Stomach (tissue), 9 donors: ENCODE measurements around the gene TRIM17. TPM values are rescaled to one million over a fixed set of nuclear protein-coding genes. Genes with fewer than 3 reads are reported as not detected.

Source experiments
- DNase-seq, 2 donors: peaks; one replicate each; pipeline versions ENCODE4 v3.0.0 to v3.0.0-alpha.2; 2013 to 2019
- H3K27ac ChIP-seq, 5 donors: fragments of 200-600 bp in 4 of 5; sonication (generic) in 4 of 5; one replicate each; pipeline ENCODE4 v1.5.1; 2013 to 2019; ENCODE audit warnings: mild to moderate bottlenecking in 1 of 5, moderate library complexity in 1 of 5
- H3K27me3 ChIP-seq, 3 donors: fragments of 200-600 bp; sonication (generic); one replicate each; pipeline ENCODE4 v1.5.1; 2017 to 2019; ENCODE audit warnings: mixed run types in 1 of 3
- H3K36me3 ChIP-seq, 4 donors: fragments of 200-600 bp; sonication (generic); 1 replicate in 3 of 4; 2 replicates in 1 of 4; pipeline ENCODE4 v1.5.1; 2016 to 2019
- H3K4me1 ChIP-seq, 4 donors: fragments of 200-600 bp; sonication (generic); one replicate each; pipeline ENCODE4 v1.5.1; 2016 to 2019
- H3K4me3 ChIP-seq, 4 donors: fragments of 200-600 bp; sonication (generic) in 3 of 4; one replicate each; pipeline ENCODE4 v1.5.1; 2016 to 2019; ENCODE audit warnings: mild to moderate bottlenecking in 1 of 4
- H3K9me3 ChIP-seq, 4 donors: fragments of 200-600 bp; sonication (generic); one replicate each; pipeline ENCODE4 v1.5.1; 2016 to 2019
- CTCF ChIP-seq, 7 experiments: fragments of 450-650 bp in 4 of 7; fragments of 200-600 bp in 3 of 7; sonication (generic) in 3 of 7; IDR thresholded peaks; one replicate each; pipeline ENCODE4 v1.5.1; 2016 to 2019; ENCODE audit warnings: antibody characterized with exemption in 7 of 7, control low read depth in 2 of 7, mild to moderate bottlenecking in 1 of 7
- EP300 ChIP-seq: sonication (generic); formaldehyde crosslinking; IDR thresholded peaks from one replicate; pipeline ENCODE4 v1.6.1; 2017; ENCODE audit warnings: antibody characterized with exemption
- POLR2A ChIP-seq, 4 donors: fragments of 450-650 bp; IDR thresholded peaks; one replicate each; pipeline ENCODE4 v1.6.1; 2016; ENCODE audit warnings: antibody characterized with exemption in 4 of 4, control low read depth in 2 of 4, mild to moderate bottlenecking in 1 of 4, moderate library complexity in 1 of 4
- POLR2AphosphoS5 ChIP-seq, 3 donors: sonication (generic); formaldehyde crosslinking; IDR thresholded peaks; one replicate each; pipeline ENCODE4 v1.6.1; 2016; ENCODE audit warnings: antibody characterized with exemption in 3 of 3
- WGBS, 5 donors: extraction: QIAGEN DNeasy Blood & Tissue Kit in 3 of 5; methylation state at CpG; one replicate each; pipeline versions ENCODE4 v1.1.5 to v1.1.7; 2013 to 2018; 5-methylcytosine and 5-hydroxymethylcytosine counted together
- intact Hi-C: fragments of 100-400 bp; cut with DNase I; formaldehyde crosslinking; loops from one replicate; pipeline ENCODE4 v1.15.1; 2023; ENCODE audit warnings: low total_unique reads
- polyA plus RNA-seq, 3 donors: library from polyadenylated mRNA; stranded (reverse); fragments of 200-250 nt; gene quantifications; one replicate each; pipeline ENCODE4 v1.2.3, GENCODE V29; 2013
- total RNA-seq, 5 donors: library from RNA; depleted of rRNA; stranded (reverse); fragments of >200 nt; gene quantifications; one replicate each; pipeline versions ENCODE4 v1.1.0 to v1.2.3, GENCODE V29; 2014 to 2016
- donor health status: healthy with polysubstance abuse.
- donor health status: Bipolar disorder and iron deficiency.
- donor health status: healthy.

TRIM17 gene
- total and polyA plus RNA-seq, 8 donors = 1.2 to 6.2 (median 1.8) TPM; not detected in 3

- Histone ChIP-seq H3K9me3 (no peaks in the 10 kb centered on the region), H3K4me3 (no peak overlapping the region), H3K36me3 (no peaks in the 10 kb centered on the region), H3K27ac (no peak overlapping the region), H3K4me1 (no peaks in the 10 kb centered on the region), H3K27me3 (peaks cover 0 to 75% (median 10%) of the 10 kb centered on the region in 3 donors)
- intact Hi-C loops = no loop called here
- no peak for TF ChIP-seq CTCF (IDR thresholded peaks at IDR 0.05)
- TF ChIP-seq EP300 = no peak
- 67 to 74% (median 72%) methylated on average over 6 of the region's 6 CpGs for WGBS, 5 donors
- no peak for DNase-seq
Measured at GRCh38 chr1:228430243-228430642, 13.6 kb upstream of the TRIM17 start.

DNA sequence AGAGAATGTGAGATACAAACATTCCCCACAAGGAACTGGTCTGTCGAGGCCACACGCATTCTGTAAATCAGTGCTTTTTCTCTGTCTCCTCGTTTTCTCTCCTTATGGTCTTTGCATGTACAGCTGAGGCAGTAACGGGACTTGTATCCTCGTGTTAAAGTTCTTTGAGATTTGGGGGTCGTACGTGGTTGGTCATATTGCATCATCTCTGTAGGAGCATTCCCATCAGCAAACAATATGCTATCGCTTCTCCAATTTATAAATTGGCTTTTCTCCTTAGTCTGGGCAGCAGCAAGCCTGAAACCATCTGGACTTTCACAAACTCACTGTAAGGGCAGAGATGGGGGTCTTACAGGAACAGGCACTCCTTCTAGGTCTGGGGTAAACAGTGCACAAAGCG is 13.0 kb upstream of the TRIM17 start:
- Histone ChIP-seq H3K36me3 (no peaks in the 10 kb centered on the region), H3K4me1 (no peaks in the 10 kb centered on the region), H3K4me3 (no peak overlapping the region), H3K9me3 (no peaks in the 10 kb centered on the region), H3K27ac (no peak overlapping the region), H3K27me3 (peaks cover 0 to 73% (median 6%) of the 10 kb centered on the region in 3 donors)
- intact Hi-C loops = no loop called here
- TF ChIP-seq POLR2AphosphoS5 (IDR thresholded peaks at IDR 0.05) (no peak), EP300 (no peak), POLR2A (IDR thresholded peaks at IDR 0.05) (no peak), CTCF (IDR thresholded peaks at IDR 0.05) (no peak)
- WGBS, 5 donors = 67 to 74% (median 69%) methylated on average over 9 of the region's 9 CpGs
- no peak for DNase-seq

DNA sequence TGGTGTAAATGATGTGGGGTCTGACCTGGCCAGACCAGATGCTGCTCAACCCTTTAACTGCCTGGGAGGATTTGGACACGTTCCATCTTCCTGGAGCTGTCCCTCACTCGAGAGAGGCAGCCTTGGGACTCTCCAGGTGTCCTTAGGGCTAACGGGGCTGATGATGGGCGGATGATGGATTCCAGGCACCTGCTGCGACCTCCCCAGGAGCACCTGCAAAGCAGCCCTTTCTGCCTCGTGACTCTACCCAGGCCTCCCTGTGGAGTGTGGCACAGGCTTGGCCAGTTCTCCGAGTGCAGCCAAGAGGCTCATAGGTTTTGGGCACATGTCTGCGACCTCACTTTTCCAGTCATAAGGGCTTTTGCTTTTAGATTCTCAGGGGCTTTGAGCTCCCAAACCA is 12.3 kb upstream of the TRIM17 start:
- no peak for DNase-seq
- intact Hi-C loops = no loop called here
- no peaks in the 10 kb centered on the region for H3K36me3 ChIP-seq
- H3K4me1 ChIP-seq = no peaks in the 10 kb centered on the region
- whole genome bisulfite sequencing, 5 donors = 55 to 67% (median 65%) methylated on average over 6 to 8 of the region's 8 CpGs
- TF ChIP-seq CTCF (IDR thresholded peaks at IDR 0.05) (no peak), POLR2AphosphoS5 (IDR thresholded peaks at IDR 0.05) (no peak), POLR2A (IDR thresholded peaks at IDR 0.05) (no peak), EP300 (no peak)
- no peaks in the 10 kb centered on the region for H3K9me3 ChIP-seq
- no peak overlapping the region for H3K4me3 ChIP-seq
- no peak overlapping the region for H3K27ac ChIP-seq
- peaks cover 0 to 66% (median 5%) of the 10 kb centered on the region in 3 donors for H3K27me3 ChIP-seq

DNA sequence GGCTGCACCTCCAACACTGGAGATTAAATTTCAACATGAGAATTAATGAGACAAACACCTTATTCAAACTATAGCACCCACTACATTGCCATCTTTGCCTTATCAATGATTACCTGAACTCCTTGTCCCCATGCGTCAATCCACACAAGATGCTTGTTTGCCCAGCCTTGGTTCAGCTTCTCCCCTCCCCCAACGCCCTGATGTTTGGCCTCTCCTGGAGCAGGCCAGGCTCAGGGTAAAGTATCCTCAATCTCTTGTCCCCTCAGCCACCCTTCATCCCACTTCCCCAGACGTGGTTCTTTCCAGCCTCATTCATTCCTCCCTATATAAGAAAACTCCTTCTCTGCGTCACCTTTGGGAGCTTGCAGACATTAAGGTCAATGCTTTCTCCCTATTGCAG is 11.8 kb upstream of the TRIM17 start:
- Histone ChIP-seq H3K4me1 (no peaks in the 10 kb centered on the region), H3K27me3 (peaks cover 0 to 60% (median 5%) of the 10 kb centered on the region in 3 donors), H3K4me3 (no peak overlapping the region), H3K9me3 (no peaks in the 10 kb centered on the region), H3K27ac (no peak overlapping the region), H3K36me3 (no peaks in the 10 kb centered on the region)
- intact Hi-C loops = no loop called here
- DNase-seq = no peak
- no peak for TF ChIP-seq EP300
- no peak for TF ChIP-seq CTCF (IDR thresholded peaks at IDR 0.05)
- TF ChIP-seq POLR2AphosphoS5 (IDR thresholded peaks at IDR 0.05) = no peak
- no peak for TF ChIP-seq POLR2A (IDR thresholded peaks at IDR 0.05)
- WGBS, 5 donors = 30 to 54% (median 47%) methylated on average over 3 to 4 of the region's 4 CpGs
